ENCODE measurements around the gene GABBR2. TPM values are rescaled to one million over a fixed set of nuclear protein-coding genes. Genes with fewer than 3 reads are reported as not detected.

The GABBR2 gene
- polyA plus RNA-seq, 1 donor (not counting 4 experiments of a cell fraction or from before 2014, with no cell fraction given) = 0.01 TPM

DNA sequence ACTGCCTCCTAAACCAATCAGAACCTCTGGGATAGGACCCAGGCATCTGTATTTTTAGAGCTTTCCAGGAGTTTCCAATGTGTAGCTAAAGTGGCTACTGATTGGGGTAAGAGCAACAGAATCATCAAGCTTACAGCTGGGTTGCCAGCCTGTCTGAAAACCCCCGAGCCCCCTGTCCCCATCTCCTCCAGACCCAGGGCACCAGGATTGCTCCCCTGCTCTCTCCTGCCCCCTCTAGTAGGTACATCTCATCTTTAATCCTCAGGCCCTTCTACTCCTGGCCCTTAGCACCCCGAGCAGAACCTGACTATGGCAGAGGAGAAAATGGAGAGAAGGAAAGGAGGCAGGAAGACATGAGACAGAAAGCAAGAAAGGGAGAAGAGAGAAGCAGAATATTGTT, 204.9 kb downstream of the GABBR2 start:
- Histone ChIP-seq H4K20me1 (ENCODE audit: control insufficient read depth, extremely low read depth, insufficient read depth, low read length) (no peaks in the 10 kb centered on the region), H3K9ac (ENCODE audit: control insufficient read depth, extremely low read depth, insufficient read depth, low read length) (no peak overlapping the region), H3K4me1 (ENCODE audit: control insufficient read depth, extremely low read depth, insufficient read depth, low read length) (peaks cover 12% of the 10 kb centered on the region), H3K4me2 (ENCODE audit: control insufficient read depth, extremely low read depth, insufficient read depth, low read depth, low read length) (no peak overlapping the region), H3K4me3 (ENCODE audit: control insufficient read depth in 2 of 3, extremely low read depth in 1 of 3, insufficient read depth in 2 of 3, low read depth in 1 of 3, low read length in 3 of 3) (no peak overlapping the region), H2AFZ (ENCODE audit: control insufficient read depth, low read length) (no peak overlapping the region), H3K9me3 (ENCODE audit: control insufficient read depth, low read depth, low read length) (no peaks in the 10 kb centered on the region), H3K27ac (ENCODE audit: control insufficient read depth, insufficient read depth, low read length) (no peak overlapping the region), H3K9me1 (ENCODE audit: control insufficient read depth, extremely low read depth, insufficient read depth, low read length) (no peaks in the 10 kb centered on the region), H3K36me3 (ENCODE audit: control insufficient read depth in 2 of 2, extremely low read depth in 1 of 2, insufficient read depth in 2 of 2, low read length in 2 of 2) (no peaks in the 10 kb centered on the region), H3K79me2 (ENCODE audit: control insufficient read depth, insufficient read depth, low read length) (no peaks in the 10 kb centered on the region), H3K27me3 (ENCODE audit: control insufficient read depth, extremely low read depth, insufficient read depth, low read length) (no peaks in the 10 kb centered on the region)
- TF ChIP-seq EZH2 (IDR thresholded peaks at IDR 0.05; ENCODE audit: low read length) = no peak
- TF ChIP-seq, protein P1, sequence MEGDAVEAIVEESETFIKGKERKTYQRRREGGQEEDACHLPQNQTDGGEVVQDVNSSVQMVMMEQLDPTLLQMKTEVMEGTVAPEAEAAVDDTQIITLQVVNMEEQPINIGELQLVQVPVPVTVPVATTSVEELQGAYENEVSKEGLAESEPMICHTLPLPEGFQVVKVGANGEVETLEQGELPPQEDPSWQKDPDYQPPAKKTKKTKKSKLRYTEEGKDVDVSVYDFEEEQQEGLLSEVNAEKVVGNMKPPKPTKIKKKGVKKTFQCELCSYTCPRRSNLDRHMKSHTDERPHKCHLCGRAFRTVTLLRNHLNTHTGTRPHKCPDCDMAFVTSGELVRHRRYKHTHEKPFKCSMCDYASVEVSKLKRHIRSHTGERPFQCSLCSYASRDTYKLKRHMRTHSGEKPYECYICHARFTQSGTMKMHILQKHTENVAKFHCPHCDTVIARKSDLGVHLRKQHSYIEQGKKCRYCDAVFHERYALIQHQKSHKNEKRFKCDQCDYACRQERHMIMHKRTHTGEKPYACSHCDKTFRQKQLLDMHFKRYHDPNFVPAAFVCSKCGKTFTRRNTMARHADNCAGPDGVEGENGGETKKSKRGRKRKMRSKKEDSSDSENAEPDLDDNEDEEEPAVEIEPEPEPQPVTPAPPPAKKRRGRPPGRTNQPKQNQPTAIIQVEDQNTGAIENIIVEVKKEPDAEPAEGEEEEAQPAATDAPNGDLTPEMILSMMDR (optimal IDR thresholded peaks at IDR 0.05 in 1 of 3, IDR thresholded peaks at IDR 0.05 in 1 of 3, conservative IDR thresholded peaks at IDR 0.05 in 1 of 3; ENCODE audit: extremely low read depth in 1 of 3, insufficient read depth in 2 of 3, low read length in 3 of 3) = no peak
- FAIRE-seq (no peak), DNase-seq (ENCODE audit: low read depth, low spot score) (no peak)
- dilution Hi-C loops (cut with MboI; ENCODE audit: extremely low pct_ligation_motif_present, low sequenced_read_pairs) = no loop called here

DNA sequence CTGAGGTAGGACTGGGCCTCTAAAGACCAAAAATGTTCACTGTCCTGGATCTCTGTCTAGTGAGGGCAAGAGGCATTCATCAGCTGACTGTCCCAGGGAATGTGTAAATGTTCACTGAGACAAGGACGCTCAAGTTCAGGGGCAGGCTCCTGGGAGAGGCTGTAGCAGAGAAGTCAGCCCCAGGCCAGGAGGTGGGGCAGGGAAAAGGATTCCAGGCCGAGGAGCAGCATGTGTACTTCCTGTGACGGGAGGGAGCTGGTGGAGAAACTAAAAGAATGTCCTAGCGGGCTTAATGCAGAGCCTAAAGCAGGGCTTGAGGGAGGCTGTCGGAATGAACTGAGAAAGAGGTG, 205.8 kb downstream of the GABBR2 start:
- dilution Hi-C loops (cut with MboI; ENCODE audit: extremely low pct_ligation_motif_present, low sequenced_read_pairs) = no loop called here
- no peaks in the 10 kb centered on the region for H3K27me3 ChIP-seq (ENCODE audit: control insufficient read depth, extremely low read depth, insufficient read depth, low read length)
- H3K9ac ChIP-seq (ENCODE audit: control insufficient read depth, extremely low read depth, insufficient read depth, low read length) = no peak overlapping the region
- FAIRE-seq (peak; percentile 80), DNase-seq (ENCODE audit: low read depth, low spot score) (no peak)
- no peaks in the 10 kb centered on the region for H3K9me3 ChIP-seq (ENCODE audit: control insufficient read depth, low read depth, low read length)
- no peaks in the 10 kb centered on the region for H3K9me1 ChIP-seq (ENCODE audit: control insufficient read depth, extremely low read depth, insufficient read depth, low read length)
- peak overlapping the region; percentile 17 for H3K4me2 ChIP-seq (ENCODE audit: control insufficient read depth, extremely low read depth, insufficient read depth, low read depth, low read length)
- peak overlapping the region; percentile 77 for H2AFZ ChIP-seq (ENCODE audit: control insufficient read depth, low read length)
- H3K4me1 ChIP-seq (ENCODE audit: control insufficient read depth, extremely low read depth, insufficient read depth, low read length) = peaks cover 12% of the 10 kb centered on the region
- no peaks in the 10 kb centered on the region for H3K36me3 ChIP-seq (ENCODE audit: control insufficient read depth in 2 of 2, extremely low read depth in 1 of 2, insufficient read depth in 2 of 2, low read length in 2 of 2)
- TF ChIP-seq, protein P1 (optimal IDR thresholded peaks at IDR 0.05 in 1 of 3, IDR thresholded peaks at IDR 0.05 in 1 of 3, conservative IDR thresholded peaks at IDR 0.05 in 1 of 3; ENCODE audit: extremely low read depth in 1 of 3, insufficient read depth in 2 of 3, low read length in 3 of 3) = no peak
- TF ChIP-seq EZH2 (IDR thresholded peaks at IDR 0.05; ENCODE audit: low read length) = no peak
- H3K4me3 ChIP-seq (ENCODE audit: control insufficient read depth in 2 of 3, extremely low read depth in 1 of 3, insufficient read depth in 2 of 3, low read depth in 1 of 3, low read length in 3 of 3) = no peak overlapping the region
- no peaks in the 10 kb centered on the region for H3K79me2 ChIP-seq (ENCODE audit: control insufficient read depth, insufficient read depth, low read length)
- no peak overlapping the region for H3K27ac ChIP-seq (ENCODE audit: control insufficient read depth, insufficient read depth, low read length)
- no peaks in the 10 kb centered on the region for H4K20me1 ChIP-seq (ENCODE audit: control insufficient read depth, extremely low read depth, insufficient read depth, low read length)
